ENCODE results near the gene FEZF2. TPM values are rescaled to one million over a fixed set of nuclear protein-coding genes. Genes with fewer than 3 reads are reported as not detected.

FEZF2 gene
- total RNA-seq, 2 experiments from 2014 or later: not detected

DNA sequence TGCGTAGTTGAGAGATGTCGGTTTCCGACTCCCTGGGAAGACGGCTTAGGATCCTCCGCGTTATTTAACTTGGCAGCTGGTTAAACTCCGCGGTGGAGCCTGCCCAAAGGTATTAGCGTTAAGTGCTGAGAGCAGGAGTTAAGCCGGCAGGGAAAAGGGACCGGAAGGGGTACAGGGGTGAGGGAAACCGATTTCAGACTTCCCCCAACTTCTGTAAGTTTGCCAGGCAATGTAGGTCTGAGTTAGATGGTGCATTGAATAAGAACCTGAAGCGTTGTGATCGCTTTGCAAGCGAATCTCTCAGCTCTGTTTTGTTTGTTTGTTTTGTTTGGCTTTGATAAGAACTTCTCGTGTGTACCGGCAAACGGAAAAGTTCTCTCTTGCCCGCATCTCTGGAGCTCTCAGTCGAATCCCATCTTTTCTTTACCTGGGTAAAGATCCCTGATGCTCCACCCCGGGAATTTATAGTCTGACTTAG lies 6.0 kb upstream of the FEZF2 start:
- Mint-ChIP-seq H3K27me3 (ENCODE audit: low read depth) (peaks cover 64% of the 10 kb centered on the region), H3K4me1 (ENCODE audit: low read depth) (peaks cover 4% of the 10 kb centered on the region), H3K36me3 (ENCODE audit: low read depth) (no peaks in the 10 kb centered on the region), H3K4me3 (no peak overlapping the region), H3K27ac (no peak overlapping the region), H3K9me3 (no peaks in the 10 kb centered on the region)
- intact Hi-C loops (cut with micrococcal nuclease): no loop called here
- DNase-seq: no peak
- CTCF ChIA-PET: no interaction called here

DNA sequence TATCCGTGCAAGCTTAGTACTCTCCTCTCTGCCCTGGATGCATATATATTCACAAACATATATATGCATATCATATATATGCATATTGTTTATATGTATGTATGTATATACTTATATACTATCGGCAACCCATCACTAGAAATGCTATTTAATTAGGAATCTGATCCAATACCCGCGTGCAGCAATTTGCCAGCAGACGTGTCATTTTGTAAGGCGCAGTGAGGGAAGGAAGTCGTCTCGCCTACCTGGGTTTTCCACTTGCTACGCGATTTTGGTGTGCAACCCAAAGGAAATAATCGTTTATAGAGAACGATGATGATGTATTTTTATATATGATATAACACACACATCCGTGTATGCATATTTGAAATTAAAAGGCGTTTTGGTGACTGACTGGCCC lies 5.6 kb upstream of the FEZF2 start:
- Mint-ChIP-seq H3K4me3 (no peak overlapping the region), H3K4me1 (ENCODE audit: low read depth) (peaks cover 8% of the 10 kb centered on the region), H3K9me3 (no peaks in the 10 kb centered on the region), H3K27me3 (ENCODE audit: low read depth) (peaks cover 69% of the 10 kb centered on the region), H3K27ac (no peak overlapping the region), H3K36me3 (ENCODE audit: low read depth) (no peaks in the 10 kb centered on the region)
- CTCF ChIA-PET: no interaction called here
- intact Hi-C loops (cut with micrococcal nuclease): no loop called here
- DNase-seq: no peak

DNA sequence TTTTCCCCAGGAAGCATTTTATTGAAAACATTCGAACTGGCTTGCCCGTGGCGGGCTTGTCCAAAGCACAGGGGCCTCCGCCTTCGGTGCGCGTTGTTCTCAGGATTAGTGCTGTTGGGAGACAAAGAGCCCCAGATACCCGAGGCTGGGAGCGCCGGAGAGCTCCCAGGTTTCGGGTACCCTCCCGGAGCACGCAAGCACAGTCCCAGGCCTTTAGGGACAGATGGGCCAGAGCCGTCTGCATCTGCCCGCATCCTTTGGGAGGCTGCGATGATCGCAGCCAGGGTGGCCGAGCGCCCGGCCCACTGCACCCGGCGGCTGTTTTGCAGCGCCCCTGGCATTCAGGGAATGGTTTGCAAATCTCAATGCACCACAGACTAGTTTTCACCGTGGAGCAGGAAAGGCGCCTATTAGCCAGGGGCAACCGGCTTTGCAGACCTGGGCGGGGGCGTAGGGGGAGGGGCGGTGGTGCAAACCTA lies 5.0 kb upstream of the FEZF2 start:
- Mint-ChIP-seq H3K36me3 (ENCODE audit: low read depth) (no peaks in the 10 kb centered on the region), H3K27ac (no peak overlapping the region), H3K4me1 (ENCODE audit: low read depth) (peaks cover 8% of the 10 kb centered on the region), H3K27me3 (ENCODE audit: low read depth) (peaks cover 74% of the 10 kb centered on the region), H3K9me3 (no peaks in the 10 kb centered on the region), H3K4me3 (no peak overlapping the region)
- intact Hi-C loops (cut with micrococcal nuclease): no loop called here
- no peak for DNase-seq
- CTCF ChIA-PET: no interaction called here

DNA sequence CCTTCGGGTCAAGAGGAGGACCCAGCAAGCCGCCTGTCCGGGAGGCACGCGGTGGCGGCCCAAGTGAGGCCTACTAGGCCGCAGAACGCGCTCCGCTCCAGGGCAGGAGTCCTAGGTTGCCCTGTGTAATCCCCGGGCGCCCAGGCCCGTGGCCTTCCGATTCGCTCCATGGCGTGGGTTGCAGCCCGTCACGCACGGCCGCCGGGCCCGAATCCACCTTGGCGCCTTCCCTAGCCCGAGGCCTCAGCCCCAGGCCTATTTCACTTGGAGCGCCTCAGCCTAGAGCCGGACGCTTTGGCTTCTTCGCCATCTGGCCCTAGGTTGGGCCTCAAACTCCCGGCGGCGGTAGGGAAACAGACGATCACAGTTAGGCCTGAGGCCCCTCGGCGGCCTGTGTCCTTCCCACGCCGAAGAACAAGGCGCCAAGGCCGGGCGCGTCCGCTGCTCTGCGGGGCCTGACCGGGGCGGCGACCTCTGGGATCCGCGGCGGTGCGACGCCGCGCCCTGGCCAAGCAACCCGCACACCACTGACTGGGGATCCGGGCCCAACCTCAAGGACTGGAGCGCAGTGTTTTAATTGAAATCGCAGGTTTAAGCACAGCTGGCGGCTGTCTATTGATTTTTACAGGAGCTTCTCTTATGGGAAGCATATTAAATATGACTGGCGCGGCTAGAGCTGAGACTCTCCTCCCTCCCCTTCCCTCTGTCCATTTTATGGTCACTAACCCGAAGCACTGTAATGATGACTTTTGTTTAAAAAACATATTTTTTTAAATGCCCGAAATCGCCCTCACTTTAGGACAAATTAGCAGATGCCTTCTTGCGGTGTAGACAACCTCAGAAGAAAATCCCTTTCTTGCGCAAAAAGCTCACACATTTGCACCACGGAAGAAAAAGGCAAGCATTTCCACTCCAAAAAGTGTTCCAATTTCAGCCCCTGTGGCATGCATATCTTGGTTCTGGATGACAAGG lies 3.8 kb upstream of the FEZF2 start:
- H3K27ac Mint-ChIP-seq: no peak overlapping the region
- H3K27me3 Mint-ChIP-seq (ENCODE audit: low read depth): peaks cover 79% of the 10 kb centered on the region
- CTCF ChIA-PET: no interaction called here
- H3K36me3 Mint-ChIP-seq (ENCODE audit: low read depth): no peaks in the 10 kb centered on the region
- H3K9me3 Mint-ChIP-seq: no peaks in the 10 kb centered on the region
- intact Hi-C loops (cut with micrococcal nuclease): no loop called here
- H3K4me1 Mint-ChIP-seq (ENCODE audit: low read depth): peaks cover 11% of the 10 kb centered on the region
- H3K4me3 Mint-ChIP-seq: no peak overlapping the region
- DNase-seq: no peak

DNA sequence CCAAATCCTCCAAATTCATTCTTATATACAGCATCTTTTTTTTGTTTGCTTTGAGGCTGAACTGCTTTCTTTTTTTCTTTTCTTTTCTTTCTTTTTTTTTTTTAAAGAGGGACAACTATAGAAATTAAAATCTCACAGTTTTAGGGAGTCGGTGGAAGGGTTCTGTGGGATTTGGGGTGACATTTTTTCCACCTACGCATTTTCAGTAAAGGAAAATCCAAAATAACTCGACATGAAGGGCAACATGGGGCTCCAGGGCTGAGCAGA lies 3.0 kb upstream of the FEZF2 start:
- intact Hi-C loops (cut with micrococcal nuclease): no loop called here
- CTCF ChIA-PET: no interaction called here
- Mint-ChIP-seq H3K4me3 (no peak overlapping the region), H3K4me1 (ENCODE audit: low read depth) (peaks cover 12% of the 10 kb centered on the region), H3K27ac (no peak overlapping the region), H3K9me3 (no peaks in the 10 kb centered on the region), H3K36me3 (ENCODE audit: low read depth) (no peaks in the 10 kb centered on the region), H3K27me3 (ENCODE audit: low read depth) (peaks cover 81% of the 10 kb centered on the region)
- DNase-seq: no peak

DNA sequence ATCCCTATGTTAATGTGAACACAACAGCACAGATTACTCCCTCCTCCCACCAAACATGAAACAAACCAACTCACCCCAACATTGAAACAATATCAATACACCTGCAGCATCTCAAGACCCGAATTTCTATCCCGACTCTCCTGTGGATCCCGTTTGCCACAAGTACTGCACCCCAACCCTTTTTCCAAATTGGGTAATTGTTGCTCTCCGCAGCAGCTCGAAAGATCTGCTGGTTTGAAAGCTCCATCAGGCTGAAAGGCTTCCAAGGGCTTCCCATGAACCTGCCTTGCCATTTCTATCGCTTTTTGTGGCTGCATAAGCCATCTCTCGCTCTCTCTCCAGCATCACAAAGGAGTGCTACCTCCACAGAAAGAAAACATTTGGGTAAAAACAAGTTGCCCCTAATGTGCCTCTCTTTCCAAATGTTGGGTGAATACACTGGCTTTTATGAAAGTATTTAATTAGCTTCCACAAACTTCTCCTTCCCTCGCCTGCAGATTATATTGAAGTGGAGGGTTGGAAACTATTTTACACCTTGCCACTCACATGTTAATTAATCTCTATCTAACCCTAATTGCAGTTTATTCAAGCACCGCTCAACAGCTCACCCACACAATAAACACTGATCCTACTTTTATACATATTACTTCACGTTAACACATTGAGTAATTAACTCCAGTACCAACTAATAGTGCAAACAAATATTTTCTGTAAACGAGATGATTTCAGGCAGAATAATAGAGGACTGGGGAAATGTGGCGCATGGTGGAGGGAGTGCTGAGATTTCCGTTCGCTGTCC lies 2.5 kb upstream of the FEZF2 start:
- intact Hi-C loops (cut with micrococcal nuclease): no loop called here
- CTCF ChIA-PET: no interaction called here
- Mint-ChIP-seq H3K4me3 (no peak overlapping the region), H3K27me3 (ENCODE audit: low read depth) (peaks cover 81% of the 10 kb centered on the region), H3K27ac (no peak overlapping the region), H3K9me3 (no peaks in the 10 kb centered on the region), H3K36me3 (ENCODE audit: low read depth) (no peaks in the 10 kb centered on the region), H3K4me1 (ENCODE audit: low read depth) (peaks cover 15% of the 10 kb centered on the region)
- no peak for DNase-seq

DNA sequence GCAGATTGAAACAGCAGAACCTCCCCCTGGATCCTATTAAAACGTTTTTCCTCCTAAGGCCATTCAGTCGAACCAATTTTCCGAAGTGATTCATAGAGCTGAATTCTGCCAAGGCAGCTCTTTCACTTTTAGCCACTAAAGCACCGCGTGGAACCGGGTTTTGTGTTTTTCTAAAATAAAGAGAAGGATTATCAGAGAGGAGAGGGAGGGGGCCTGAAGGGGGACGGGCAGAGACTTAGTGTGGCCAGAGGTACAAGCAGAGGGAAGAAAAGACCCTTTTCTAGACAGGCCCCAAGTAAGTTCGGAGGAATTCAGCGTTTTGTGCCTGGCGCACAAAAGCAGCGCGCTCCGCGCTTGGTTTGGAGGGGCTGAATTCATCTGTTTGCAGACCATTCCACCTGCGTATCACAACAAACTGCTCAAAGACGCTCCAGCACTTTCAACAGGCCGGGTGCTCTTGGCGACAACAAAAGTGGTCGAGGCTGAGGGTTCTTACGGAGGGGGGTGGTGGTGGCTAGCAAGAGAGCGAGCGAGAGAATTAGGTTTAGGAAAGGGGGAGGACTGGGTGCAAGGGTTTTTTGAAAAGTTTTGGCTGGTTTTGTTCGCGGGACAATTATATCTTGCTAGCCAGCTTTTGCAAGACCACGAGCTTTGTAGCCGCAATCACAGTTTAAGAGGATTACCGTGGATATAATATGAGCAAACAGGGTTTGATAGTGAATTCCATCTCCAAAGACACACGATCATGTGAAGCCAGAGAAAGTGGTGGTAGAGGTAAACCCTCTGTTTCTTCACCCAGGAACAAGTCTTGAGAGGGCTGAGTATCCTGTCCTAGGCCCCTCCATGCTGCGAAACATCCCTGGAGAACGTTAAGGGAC lies 1.2 kb upstream of the FEZF2 start:
- peaks cover 80% of the 10 kb centered on the region for H3K27me3 Mint-ChIP-seq (ENCODE audit: low read depth)
- DNase-seq: no peak
- no peaks in the 10 kb centered on the region for H3K9me3 Mint-ChIP-seq
- H3K27ac Mint-ChIP-seq: no peak overlapping the region
- H3K4me3 Mint-ChIP-seq: no peak overlapping the region
- CTCF ChIA-PET: no interaction called here
- no peaks in the 10 kb centered on the region for H3K36me3 Mint-ChIP-seq (ENCODE audit: low read depth)
- H3K4me1 Mint-ChIP-seq (ENCODE audit: low read depth): peaks cover 20% of the 10 kb centered on the region
- intact Hi-C loops (cut with micrococcal nuclease): no loop called here

DNA sequence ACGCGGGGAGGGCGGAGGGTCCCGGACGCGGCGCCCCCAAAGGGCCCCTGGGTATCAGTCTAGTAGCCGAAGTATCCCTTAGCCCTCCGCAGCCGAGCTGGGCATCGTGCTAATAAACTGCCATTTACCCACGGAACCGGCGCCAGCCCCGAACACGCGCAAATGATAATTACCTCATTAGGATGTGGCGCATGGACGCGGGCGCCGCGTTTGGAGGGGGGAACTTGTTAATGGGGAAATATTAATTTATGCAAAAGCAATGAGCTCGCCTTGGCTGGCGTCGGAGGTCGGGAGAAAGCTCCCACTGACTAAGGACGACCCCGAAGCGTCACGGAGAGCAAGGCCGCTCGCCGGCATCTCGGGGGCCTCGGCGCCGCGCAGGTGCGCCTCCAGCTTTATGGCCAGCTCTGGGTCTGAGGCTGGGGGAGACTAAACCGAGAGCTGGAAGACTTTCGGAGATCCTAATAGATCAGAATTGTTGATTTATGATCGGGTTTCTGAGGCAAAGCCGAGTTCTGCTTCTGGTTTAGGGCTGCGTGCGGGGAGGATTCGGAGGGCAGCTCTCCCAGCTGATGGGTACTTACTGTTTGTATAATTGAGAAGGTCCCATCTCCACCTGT lies 474 bp upstream of the FEZF2 start:
- DNase-seq: no peak
- intact Hi-C loops (cut with micrococcal nuclease): no loop called here
- Mint-ChIP-seq H3K36me3 (ENCODE audit: low read depth) (no peaks in the 10 kb centered on the region), H3K4me1 (ENCODE audit: low read depth) (peaks cover 20% of the 10 kb centered on the region), H3K4me3 (no peak overlapping the region), H3K9me3 (no peaks in the 10 kb centered on the region), H3K27ac (no peak overlapping the region), H3K27me3 (ENCODE audit: low read depth) (peaks cover 80% of the 10 kb centered on the region)
- CTCF ChIA-PET: no interaction called here

DNA sequence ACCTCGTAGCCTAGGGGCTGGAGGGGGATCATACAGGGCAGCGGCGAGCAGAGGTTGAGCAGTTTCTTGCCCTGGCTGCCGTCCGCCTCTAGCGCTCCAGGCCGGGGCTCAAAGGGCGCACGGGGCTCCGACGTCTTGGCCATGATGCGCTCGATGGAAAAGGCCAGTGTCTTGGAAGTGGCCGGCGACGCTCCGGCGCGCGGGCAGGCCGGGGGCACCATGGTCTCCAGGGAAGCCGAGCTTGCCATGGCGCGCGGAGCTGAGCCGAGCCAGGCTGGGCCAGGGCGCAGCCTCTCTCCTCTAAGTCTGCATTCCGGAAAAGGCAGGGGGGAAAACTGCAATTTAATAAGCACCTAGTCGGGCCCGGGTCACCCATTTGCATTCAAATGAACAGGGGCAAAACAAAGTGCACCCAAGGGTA lies 719 bp downstream of the FEZF2 start:
- CTCF ChIA-PET: no interaction called here
- Mint-ChIP-seq H3K36me3 (ENCODE audit: low read depth) (no peaks in the 10 kb centered on the region), H3K4me3 (no peak overlapping the region), H3K4me1 (ENCODE audit: low read depth) (peaks cover 24% of the 10 kb centered on the region), H3K27me3 (ENCODE audit: low read depth) (peaks cover 89% of the 10 kb centered on the region), H3K27ac (no peak overlapping the region), H3K9me3 (no peaks in the 10 kb centered on the region)
- intact Hi-C loops (cut with micrococcal nuclease): no loop called here
- no peak for DNase-seq

DNA sequence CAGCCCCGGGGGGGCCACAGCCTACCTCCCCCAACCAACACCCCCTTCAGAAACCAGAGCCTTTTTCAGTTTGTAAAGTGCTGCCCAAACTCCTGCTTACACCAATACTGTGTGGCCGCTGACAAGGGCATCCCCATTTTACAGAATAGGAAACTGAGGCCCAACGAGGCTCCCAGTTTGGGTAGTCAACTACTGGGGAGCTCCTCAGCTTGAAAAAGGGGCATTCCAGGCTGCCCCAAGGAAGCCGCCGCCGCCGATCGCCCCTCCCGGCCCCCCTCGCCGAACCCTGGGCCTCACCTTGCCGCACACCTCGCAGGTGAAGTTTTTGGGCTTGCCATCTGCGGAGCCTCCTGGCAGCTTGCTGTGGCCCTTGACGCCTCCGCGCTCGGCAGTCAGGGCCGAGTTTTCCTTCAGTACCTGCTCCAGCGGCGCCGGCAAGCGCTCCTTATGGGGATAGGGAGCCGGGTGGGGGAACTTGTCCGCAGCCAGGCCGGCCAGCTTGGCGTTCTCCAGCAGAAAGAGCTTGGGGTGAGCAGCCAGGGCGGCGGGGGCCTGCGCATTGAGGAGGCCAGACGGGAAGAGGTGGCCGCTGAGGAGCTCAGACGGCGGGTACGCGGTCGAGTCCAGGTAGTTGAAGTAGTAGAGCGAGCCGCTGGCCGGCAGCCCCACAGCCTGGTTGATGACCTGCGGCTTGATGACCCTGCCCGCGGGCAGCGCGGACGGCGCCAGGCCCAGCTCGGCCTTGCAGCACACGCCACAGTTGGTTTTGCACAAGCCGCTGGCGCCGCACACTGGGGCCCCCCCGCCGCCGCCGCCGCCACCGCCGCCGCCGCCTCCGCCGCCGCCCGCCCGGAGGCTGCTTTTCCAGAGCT lies 1.4 kb downstream of the FEZF2 start:
- no peak for DNase-seq
- no peak overlapping the region for H3K27ac Mint-ChIP-seq
- H3K36me3 Mint-ChIP-seq (ENCODE audit: low read depth): no peaks in the 10 kb centered on the region
- H3K9me3 Mint-ChIP-seq: no peaks in the 10 kb centered on the region
- peaks cover 90% of the 10 kb centered on the region for H3K27me3 Mint-ChIP-seq (ENCODE audit: low read depth)
- H3K4me3 Mint-ChIP-seq: no peak overlapping the region
- CTCF ChIA-PET: no interaction called here
- peaks cover 24% of the 10 kb centered on the region for H3K4me1 Mint-ChIP-seq (ENCODE audit: low read depth)
- intact Hi-C loops (cut with micrococcal nuclease): loop anchor here (1.0 kb wide), 1 partner anchor 8 kb away; no protein-coding TSS in a partner anchor
